MM.1S (cell line): ENCODE results near the gene GRIN3B.

ENCODE experiments used
- DNase-seq: peaks from one replicate; pipeline ENCODE4 v3.0.0-alpha.2; 2015
- H2AFZ ChIP-seq: fragments of 300-600 bp; sonication (generic); 2 replicates; pipeline ENCODE4 v1.6.0; 2016; ENCODE audit warnings: antibody characterized with exemption, low read length
- H3F3A ChIP-seq: fragments of 300-600 bp; sonication (generic); 2 replicates; pipeline ENCODE4 v1.6.1; 2016; ENCODE audit warnings: mild to moderate bottlenecking, antibody characterized with exemption, low read length, moderate library complexity, mixed read lengths; ENCODE audit not compliant: insufficient read depth
- H3K27ac ChIP-seq: fragments of 300-600 bp; sonication (generic); 2 replicates; pipeline ENCODE4 v1.5.1; 2016; ENCODE audit warnings: mild to moderate bottlenecking, low read length
- H3K27me3 ChIP-seq: fragments of 300-600 bp; sonication (generic); replicated peaks from 2 replicates; pipeline ENCODE4 v1.6.0; 2016; ENCODE audit warnings: low read length; ENCODE audit not compliant: insufficient read depth
- H3K36me3 ChIP-seq: fragments of 300-600 bp; sonication (generic); replicated peaks from 2 replicates; pipeline ENCODE4 v1.6.1; 2016; ENCODE audit warnings: mild to moderate bottlenecking, low read length, mixed read lengths; ENCODE audit not compliant: insufficient read depth
- H3K4me1 ChIP-seq: fragments of 300-600 bp; sonication (generic); 2 replicates; pipeline ENCODE4 v1.6.1; 2016; ENCODE audit warnings: low read length, mixed read lengths
- H3K4me2 ChIP-seq: fragments of 300-600 bp; sonication (generic); 2 replicates; pipeline ENCODE4 v1.6.0; 2016; ENCODE audit warnings: low read depth, low read length
- H3K4me3 ChIP-seq: fragments of 300-600 bp; sonication (generic); 2 replicates; pipeline ENCODE4 v1.5.1; 2016; ENCODE audit warnings: low read length, mixed read lengths
- H3K79me2 ChIP-seq: fragments of 300-600 bp; sonication (generic); 2 replicates; pipeline ENCODE4 v1.6.1; 2016; ENCODE audit warnings: mixed run types, low read length, mixed read lengths
- H3K9ac ChIP-seq: fragments of 300-600 bp; sonication (generic); 2 replicates; pipeline ENCODE4 v1.6.1; 2016; ENCODE audit warnings: low read length, mixed read lengths
- H3K9me2 ChIP-seq: fragments of 300-600 bp; sonication (generic); replicated peaks from 2 replicates; pipeline ENCODE4 v1.6.1; 2016; ENCODE audit warnings: mild to moderate bottlenecking, low read length, mixed read lengths; ENCODE audit not compliant: insufficient read depth
- H3K9me3 ChIP-seq: fragments of 300-600 bp; sonication (generic); replicated peaks from 2 replicates; pipeline ENCODE4 v1.6.1; 2016; ENCODE audit warnings: mild to moderate bottlenecking, low read length, mixed read lengths; ENCODE audit not compliant: insufficient read depth
- H4K20me1 ChIP-seq: fragments of 300-600 bp; sonication (generic); 2 replicates; pipeline ENCODE4 v1.6.1; 2016; ENCODE audit warnings: mild to moderate bottlenecking, low read length, moderate library complexity, mixed read lengths; ENCODE audit not compliant: insufficient read depth
- EZH2 ChIP-seq: fragments of 300-600 bp; sonication (generic); optimal IDR thresholded peaks from 2 replicates; pipeline ENCODE3; 2017; ENCODE audit warnings: low read depth, mild to moderate bottlenecking, antibody characterized with exemption, low read length, mixed read lengths
- EZH2phosphoT487 ChIP-seq: fragments of 300-600 bp; sonication (generic); IDR thresholded peaks from 2 replicates; pipeline ENCODE4 v1.6.1; 2018; ENCODE audit warnings: antibody characterized with exemption, low read length
- TF ChIP-seq, protein P1 (sequence below): fragments of 300-600 bp; sonication (generic); IDR thresholded peaks from 2 replicates; pipeline ENCODE4 v1.5.1; 2016; ENCODE audit warnings: antibody characterized with exemption, low read length, mixed read lengths

GRIN3B gene

DNA sequence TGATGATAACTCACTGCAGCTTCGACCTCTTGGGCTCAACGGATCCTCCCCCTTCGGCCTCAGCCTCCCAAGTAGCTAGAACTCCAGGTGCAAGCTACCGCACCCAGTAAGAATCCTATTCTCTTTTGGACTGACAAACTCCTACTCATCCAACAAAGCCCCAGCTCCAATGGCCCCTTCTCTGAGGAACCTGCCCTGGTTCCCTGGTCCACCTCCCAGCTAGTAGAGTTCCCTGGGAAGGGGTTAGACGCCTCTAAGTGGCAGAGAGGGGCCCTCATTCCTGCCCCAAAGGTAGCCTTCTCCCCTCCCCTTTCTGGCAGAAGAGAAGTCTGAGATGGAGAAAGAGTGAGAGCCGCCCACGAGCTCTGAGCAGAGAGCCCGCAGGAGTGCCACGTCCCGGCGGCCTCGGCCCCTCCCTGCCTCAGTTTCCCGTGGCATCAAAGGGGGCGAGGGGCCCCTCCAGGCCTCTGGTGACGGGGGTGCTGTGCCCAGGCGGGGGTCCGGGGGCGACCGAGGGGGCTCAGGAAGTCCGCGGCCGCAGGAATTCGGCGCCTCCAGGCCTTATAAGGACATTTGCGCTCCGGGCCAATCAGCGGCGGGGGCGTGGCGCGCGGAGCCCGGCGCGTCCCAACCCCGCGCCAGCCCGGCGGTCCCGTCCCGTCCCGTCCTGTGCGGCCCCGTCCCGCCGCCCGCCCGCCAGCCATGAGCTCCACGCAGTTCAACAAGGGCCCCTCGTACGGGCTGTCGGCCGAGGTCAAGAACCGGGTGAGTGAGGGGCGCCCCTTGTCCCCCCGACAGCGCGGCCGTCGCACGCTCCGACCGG is 26.0 kb downstream of the GRIN3B start, which contains the start of gene CNN2:
TSS of gene CNN2 (plus strand) at position 649 of the 823 bp plus-strand sequence. CDS start at position 703, 54 bp downstream.
- Histone ChIP-seq H3K79me2 (peaks cover 42% of the 10 kb centered on the region), H3K27ac (peak within 1 kb of the TSS; percentile 62; the same call in 1 of the 2 replicates), H3K4me1 (peaks cover 4% of the 10 kb centered on the region; the same call in 1 of the 2 replicates), H3K9me2 (no peaks in the 10 kb centered on the region), H2AFZ (peak within 1 kb of the TSS; percentile 100), H3F3A (peaks cover 38% of the 10 kb centered on the region), H4K20me1 (no peaks in the 10 kb centered on the region), H3K9ac (peak within 1 kb of the TSS; percentile 76), H3K27me3 (no peaks in the 10 kb centered on the region), H3K4me3 (peak within 1 kb of the TSS; percentile 99), H3K36me3 (no peaks in the 10 kb centered on the region; the same call in 1 of the 2 replicates), H3K9me3 (no peaks in the 10 kb centered on the region), H3K4me2 (peak within 1 kb of the TSS; percentile 97)
- peak; percentile 82 for DNase-seq
- TF ChIP-seq, protein P1, sequence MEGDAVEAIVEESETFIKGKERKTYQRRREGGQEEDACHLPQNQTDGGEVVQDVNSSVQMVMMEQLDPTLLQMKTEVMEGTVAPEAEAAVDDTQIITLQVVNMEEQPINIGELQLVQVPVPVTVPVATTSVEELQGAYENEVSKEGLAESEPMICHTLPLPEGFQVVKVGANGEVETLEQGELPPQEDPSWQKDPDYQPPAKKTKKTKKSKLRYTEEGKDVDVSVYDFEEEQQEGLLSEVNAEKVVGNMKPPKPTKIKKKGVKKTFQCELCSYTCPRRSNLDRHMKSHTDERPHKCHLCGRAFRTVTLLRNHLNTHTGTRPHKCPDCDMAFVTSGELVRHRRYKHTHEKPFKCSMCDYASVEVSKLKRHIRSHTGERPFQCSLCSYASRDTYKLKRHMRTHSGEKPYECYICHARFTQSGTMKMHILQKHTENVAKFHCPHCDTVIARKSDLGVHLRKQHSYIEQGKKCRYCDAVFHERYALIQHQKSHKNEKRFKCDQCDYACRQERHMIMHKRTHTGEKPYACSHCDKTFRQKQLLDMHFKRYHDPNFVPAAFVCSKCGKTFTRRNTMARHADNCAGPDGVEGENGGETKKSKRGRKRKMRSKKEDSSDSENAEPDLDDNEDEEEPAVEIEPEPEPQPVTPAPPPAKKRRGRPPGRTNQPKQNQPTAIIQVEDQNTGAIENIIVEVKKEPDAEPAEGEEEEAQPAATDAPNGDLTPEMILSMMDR: no peak
- no peak for TF ChIP-seq EZH2phosphoT487
- TF ChIP-seq EZH2: no peak

DNA sequence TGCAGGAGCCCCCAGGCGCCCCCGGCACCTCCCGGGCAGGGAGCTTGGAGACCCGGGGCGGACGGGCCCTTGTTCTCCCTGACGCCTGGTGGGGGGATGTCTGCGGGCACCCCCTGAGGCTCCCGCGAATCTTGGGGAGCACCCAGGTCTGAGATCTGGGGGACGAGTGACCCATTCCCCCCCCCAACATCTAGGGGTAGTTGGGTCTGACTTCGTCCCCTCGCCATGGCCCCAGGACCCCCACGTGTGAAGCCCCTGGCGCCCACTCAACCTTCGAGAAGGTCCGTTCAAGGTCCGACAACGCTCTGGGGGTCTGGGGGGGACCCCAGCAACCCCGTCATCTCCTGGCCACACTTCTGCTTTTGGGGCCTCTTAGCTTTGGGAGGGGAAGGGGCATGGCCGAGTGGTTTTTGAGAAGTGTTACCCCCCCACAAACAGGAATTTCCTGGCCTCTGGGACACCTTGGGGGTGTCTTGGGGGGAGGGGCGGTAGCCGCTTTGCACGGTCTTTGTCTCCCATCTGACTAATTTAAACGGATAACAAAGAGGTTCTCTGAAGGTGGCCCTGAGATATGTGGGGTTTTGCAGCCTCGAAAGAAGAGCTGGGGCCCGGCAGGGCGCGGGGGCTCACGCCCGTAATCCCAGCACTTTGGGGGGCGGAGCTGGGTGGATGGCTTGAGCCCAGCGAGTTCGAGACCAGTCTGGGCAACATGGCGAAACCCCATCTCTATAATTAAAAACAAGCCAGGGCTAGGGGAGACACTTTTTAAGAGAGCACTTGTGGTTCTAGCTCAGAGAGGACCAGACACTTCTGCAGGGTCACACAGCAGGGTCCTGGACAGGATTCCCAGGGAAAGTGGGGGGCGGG is 26.8 kb downstream of the GRIN3B start:
- peak; percentile 52 for DNase-seq
- Histone ChIP-seq H3K9ac (peak overlapping the region; percentile 76), H3K9me2 (no peaks in the 10 kb centered on the region), H2AFZ (peak overlapping the region; percentile 79), H3K36me3 (no peaks in the 10 kb centered on the region; the same call in 1 of the 2 replicates), H3F3A (peaks cover 35% of the 10 kb centered on the region), H3K27me3 (no peaks in the 10 kb centered on the region), H3K4me2 (peak overlapping the region; percentile 97), H3K4me3 (peak overlapping the region; percentile 99), H3K79me2 (peaks cover 47% of the 10 kb centered on the region), H4K20me1 (no peaks in the 10 kb centered on the region), H3K4me1 (peaks cover 4% of the 10 kb centered on the region; the same call in 1 of the 2 replicates), H3K9me3 (no peaks in the 10 kb centered on the region), H3K27ac (peak overlapping the region; percentile 62; the same call in 1 of the 2 replicates)
- TF ChIP-seq EZH2phosphoT487: no peak
- no peak for TF ChIP-seq EZH2
- TF ChIP-seq, protein P1: no peak

DNA sequence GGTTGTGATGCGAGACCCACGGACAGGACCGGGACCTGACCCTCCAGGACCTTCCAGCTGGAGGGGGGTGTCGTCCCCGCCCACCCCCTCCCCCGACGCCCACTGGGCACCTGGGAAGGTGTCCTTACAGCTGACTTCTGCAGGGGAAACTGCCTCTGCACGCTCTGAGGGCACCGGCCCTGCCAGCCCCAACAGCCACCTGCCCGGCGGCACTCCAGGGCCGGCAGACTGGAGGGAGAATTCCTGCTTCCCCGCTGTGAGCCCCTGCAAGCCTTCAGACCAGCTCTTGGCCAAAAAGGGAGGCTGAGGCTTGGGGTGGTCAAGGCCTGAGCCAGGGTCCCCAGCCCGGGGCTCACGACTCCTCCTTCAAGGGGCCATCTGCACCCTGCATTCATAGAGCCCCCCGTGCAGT is 27.4 kb downstream of the GRIN3B start:
- Histone ChIP-seq H3K9me2 (no peaks in the 10 kb centered on the region), H3K9ac (peak overlapping the region; percentile 76; the same call in 1 of the 2 replicates), H3K27me3 (no peaks in the 10 kb centered on the region), H3K4me2 (peak overlapping the region; percentile 97), H2AFZ (no peak overlapping the region), H4K20me1 (no peaks in the 10 kb centered on the region), H3K9me3 (no peaks in the 10 kb centered on the region), H3K4me1 (peaks cover 4% of the 10 kb centered on the region; the same call in 1 of the 2 replicates), H3K36me3 (peaks cover 5% of the 10 kb centered on the region; the same call in 1 of the 2 replicates), H3F3A (peaks cover 35% of the 10 kb centered on the region), H3K79me2 (peaks cover 54% of the 10 kb centered on the region), H3K4me3 (peak overlapping the region; percentile 99), H3K27ac (peak overlapping the region; percentile 62; the same call in 1 of the 2 replicates)
- DNase-seq: peak; percentile 24
- TF ChIP-seq, protein P1: no peak
- TF ChIP-seq EZH2: no peak
- TF ChIP-seq EZH2phosphoT487: no peak
